Gastrocnemius medialis (tissue), 4 donors: ENCODE measurements around the gene MFSD11. TPM values are rescaled to one million over a fixed set of nuclear protein-coding genes. Genes with fewer than 3 reads are reported as not detected.
"Not testable (repeated sequence)": the region's sequence is repeated elsewhere in the genome, so short reads cannot be mapped to it uniquely, and the experiment has no call there.

Experiments
- ATAC-seq, 2 donors: fragments of 150-250 bp; one replicate each; pipeline ENCODE4 v1.9.1; 2016
- DNase-seq, 2 donors: peaks; one replicate each; pipeline ENCODE4 v3.0.0-alpha.2; 2019
- H3K27ac ChIP-seq, 4 donors: fragments of 200-600 bp; sonication (generic); 1 replicate in 1 of 4; 2 replicates in 3 of 4; pipeline ENCODE4 v1.5.1; 2016 to 2018; ENCODE audit warnings: mild to moderate bottlenecking in 2 of 4, moderate library complexity in 1 of 4
- H3K27me3 ChIP-seq, 3 donors: fragments of 200-600 bp; sonication (generic) in 2 of 3; 1 replicate in 1 of 3; 2 replicates in 2 of 3; pipeline versions ENCODE4 v1.5.1 to v1.6.0; 2016 to 2019; ENCODE audit warnings: mild to moderate bottlenecking in 1 of 3, moderate library complexity in 1 of 3
- H3K36me3 ChIP-seq, 2 donors: fragments of 200-600 bp; sonication (generic) in 1 of 2; one replicate each; pipeline ENCODE4 v1.5.1; 2017 to 2018
- H3K4me1 ChIP-seq, 2 donors: fragments of 200-600 bp; sonication (generic) in 1 of 2; one replicate each; pipeline ENCODE4 v1.5.1; 2016 to 2017; ENCODE audit warnings: mild to moderate bottlenecking in 2 of 2
- H3K4me3 ChIP-seq, 4 donors: fragments of 200-600 bp; sonication (generic) in 3 of 4; 1 replicate in 1 of 4; 2 replicates in 3 of 4; pipeline ENCODE4 v1.5.1; 2016 to 2019; ENCODE audit warnings: mild to moderate bottlenecking in 2 of 4
- H3K9me3 ChIP-seq, 3 donors: fragments of 200-600 bp; sonication (generic) in 2 of 3; 1 replicate in 1 of 3; 2 replicates in 2 of 3; pipeline ENCODE4 v1.5.1; 2016 to 2019
- CTCF ChIP-seq, 5 experiments: fragments of 450-650 bp in 3 of 5; fragments of 200-600 bp in 2 of 5; sonication (generic) in 2 of 5; IDR thresholded peaks in 4 of 5; conservative IDR thresholded peaks in 1 of 5; 1 replicate in 4 of 5; 2 replicates in 1 of 5; pipeline ENCODE4 v1.5.1; 2016 to 2019; ENCODE audit warnings: antibody characterized with exemption in 5 of 5, mild to moderate bottlenecking in 3 of 5, moderate library complexity in 3 of 5
- POLR2A ChIP-seq, 2 donors: fragments of 450-650 bp; IDR thresholded peaks; one replicate each; pipeline ENCODE4 v1.6.1; 2017; ENCODE audit warnings: antibody characterized with exemption in 2 of 2, mild to moderate bottlenecking in 2 of 2, moderate library complexity in 2 of 2
- in situ Hi-C, 4 donors: fragments of 200-750 bp; cut with MboI; loops; one replicate each; pipeline versions ENCODE4 v1.15.0 to v1.8.0; 2017; ENCODE audit warnings: low sequenced_read_pairs in 4 of 4
- intact Hi-C: fragments of 100-400 bp; cut with DNase I; formaldehyde crosslinking; loops from one replicate; pipeline ENCODE4 v1.15.1; 2023; ENCODE audit warnings: low total_unique reads
- total RNA-seq, 4 donors: library from RNA; depleted of rRNA; stranded (reverse); fragments of >200 nt; gene quantifications; one replicate each; pipeline versions ENCODE4 v1.1.0 to v1.2.3, GENCODE V29; 2016

MFSD11 gene
- total RNA-seq, 4 donors from 2014 or later = 14.0 to 24.2 (median 19.5) TPM

- H3K4me1 ChIP-seq = peaks cover 45 to 57% of the 10 kb centered on the region in 2 donors
- peak overlapping the region in 3 of 4 donors; percentile 17 to 91 (median 79) for H3K4me3 ChIP-seq
- in situ Hi-C loops = no loop called here
Observed at GRCh38 chr17:76740329-76741118, 2.6 kb downstream of the MFSD11 start.

GRCh38 chr17:76742958-76743357, 5.0 kb downstream of the MFSD11 start:
- in situ Hi-C loops = no loop called here
- TF ChIP-seq CTCF (IDR thresholded peaks at IDR 0.05 in 4 of 5, conservative IDR thresholded peaks at IDR 0.05 in 1 of 5) = no peak
- no peak for TF ChIP-seq POLR2A (IDR thresholded peaks at IDR 0.05)
- Histone ChIP-seq H3K27me3 (no peaks in the 10 kb centered on the region), H3K36me3 (peaks cover 0 to 38% of the 10 kb centered on the region in 2 donors), H3K4me1 (peaks cover 47 to 59% of the 10 kb centered on the region in 2 donors), H3K4me3 (no peak overlapping the region), H3K27ac (peak overlapping the region; percentile 96 to 99 (median 99)), H3K9me3 (no peaks in the 10 kb centered on the region)
- DNase-seq (no peak), ATAC-seq (peak; percentile 52 to 64)
- intact Hi-C loops = no loop called here

More at GRCh38 chr17:76740329-76741118, 2.6 kb downstream of the MFSD11 start:
- peaks cover 0 to 24% of the 10 kb centered on the region in 2 donors for H3K36me3 ChIP-seq
- intact Hi-C loops = no loop called here
- peak; percentile 48 to 68 for DNase-seq
- TF ChIP-seq CTCF (IDR thresholded peaks at IDR 0.05 in 4 of 5, conservative IDR thresholded peaks at IDR 0.05 in 1 of 5) (no peak), POLR2A (IDR thresholded peaks at IDR 0.05) (peak; percentile 42 to 45)
- peak overlapping the region; percentile 96 to 99 (median 99) for H3K27ac ChIP-seq
- H3K27me3 ChIP-seq = no peaks in the 10 kb centered on the region
- ATAC-seq = peak; percentile 18 to 31
- no peaks in the 10 kb centered on the region for H3K9me3 ChIP-seq

- Histone ChIP-seq H3K27me3 (no peaks in the 10 kb centered on the region), H3K4me1 (peaks cover 34 to 49% of the 10 kb centered on the region in 2 donors), H3K9me3 (no peaks in the 10 kb centered on the region), H3K27ac (peak overlapping the region in 3 of 4 donors; percentile 96 to 99 (median 99)), H3K4me3 (no peak overlapping the region), H3K36me3 (peaks cover 0 to 38% of the 10 kb centered on the region in 2 donors)
- intact Hi-C loops = no loop called here
- in situ Hi-C loops = no loop called here
- TF ChIP-seq CTCF (IDR thresholded peaks at IDR 0.05 in 4 of 5, conservative IDR thresholded peaks at IDR 0.05 in 1 of 5) = no peak
- no peak for TF ChIP-seq POLR2A (IDR thresholded peaks at IDR 0.05)
- no peak for DNase-seq
- ATAC-seq = no peak
Observed at GRCh38 chr17:76744747-76745146, 6.8 kb downstream of the MFSD11 start.

GRCh38 chr17:76745785-76746184, 7.9 kb downstream of the MFSD11 start:
- H3K9me3 ChIP-seq, H3K4me3 ChIP-seq, DNase-seq, in situ Hi-C loops, intact Hi-C loops, H3K27me3 ChIP-seq, ATAC-seq: not testable (repeated sequence)
- Histone ChIP-seq H3K36me3 (peaks cover 0 to 38% of the 10 kb centered on the region in 2 donors), H3K27ac (peak overlapping the region in 2 of 4 donors; percentile 81), H3K4me1 (peaks cover 33 to 39% of the 10 kb centered on the region in 2 donors)

- TF ChIP-seq POLR2A (IDR thresholded peaks at IDR 0.05) (no peak), CTCF (IDR thresholded peaks at IDR 0.05 in 4 of 5, conservative IDR thresholded peaks at IDR 0.05 in 1 of 5) (no peak)
- intact Hi-C loops (no loop called here), in situ Hi-C loops (no loop called here)
- H3K4me3 ChIP-seq = no peak overlapping the region
- peaks cover 0 to 46% of the 10 kb centered on the region in 2 donors for H3K36me3 ChIP-seq
- no peaks in the 10 kb centered on the region for H3K9me3 ChIP-seq
- DNase-seq = peak; percentile 34 to 35
- H3K4me1 ChIP-seq = peaks cover 17 to 19% of the 10 kb centered on the region in 2 donors
- peak overlapping the region; percentile 70 to 81 (median 81) for H3K27ac ChIP-seq
- no peaks in the 10 kb centered on the region for H3K27me3 ChIP-seq
- ATAC-seq = peak; percentile 78 to 88
Observed at GRCh38 chr17:76747716-76748363, 9.9 kb downstream of the MFSD11 start.
